Activated B cell treated with CpG ODN at 0.5 μM for 24 hours (primary cell): ENCODE results near the gene PFKFB4. TPM values are rescaled to one million over a fixed set of nuclear protein-coding genes. Genes with fewer than 3 reads are reported as not detected.

ENCODE experiments used
- ATAC-seq: fragments of 200-7000 bp; cut with Tn5 transposase; one replicate; pipeline ENCODE4 v1.10.0; 2021; ENCODE audit warnings: low read depth, mild to moderate bottlenecking, moderate library complexity
- CTCF ChIA-PET: fragments of 350-600 bp; sonication (Branson Sonifier 250); formaldehyde crosslinking; loops from one replicate; lab custom pipeline; 2021; ENCODE audit warnings: antibody characterized with exemption; lab: Charles Lee
- POLR2A ChIA-PET: fragments of 350-600 bp; sonication (Branson Sonifier 250); formaldehyde crosslinking; loops from one replicate; lab custom pipeline; 2021; ENCODE audit warnings: antibody characterized with exemption; lab: Charles Lee
- DNase-seq: peaks from one replicate; pipeline ENCODE4 v3.0.0; 2022
- H3K27ac Mint-ChIP-seq: one replicate; pipeline ENCODE4 v1.8.0; 2020; ENCODE audit warnings: mixed read lengths
- H3K27me3 Mint-ChIP-seq: one replicate; pipeline ENCODE4 v1.8.0; 2021; ENCODE audit warnings: mixed read lengths
- H3K36me3 Mint-ChIP-seq: one replicate; pipeline ENCODE4 v1.8.0; 2021; ENCODE audit warnings: low read depth, mixed read lengths
- H3K4me1 Mint-ChIP-seq: one replicate; pipeline ENCODE4 v1.8.0; 2021; ENCODE audit warnings: mixed read lengths
- H3K4me3 Mint-ChIP-seq: one replicate; pipeline ENCODE4 v1.8.0; 2020; ENCODE audit warnings: mild to moderate bottlenecking, mixed read lengths
- H3K9me3 Mint-ChIP-seq: one replicate; pipeline ENCODE4 v1.8.0; 2020; ENCODE audit warnings: mixed read lengths
- intact Hi-C: fragments of 100-400 bp; cut with micrococcal nuclease; formaldehyde crosslinking; loops from one replicate; pipeline ENCODE4 v1.15.1; 2024
- total RNA-seq: library from RNA; stranded (reverse); gene quantifications from 2 replicates; pipeline ENCODE4 v1.2.3, GENCODE V29; 2022
- TF ChIP-seq, protein P1 (sequence below): fragments of 200-600 bp; IDR thresholded peaks from one replicate; pipeline ENCODE4 v1.8.0; 2022; ENCODE audit warnings: antibody characterized with exemption, mild to moderate bottlenecking

PFKFB4 gene
- total RNA-seq, 1 donor from 2014 or later = 3.2 TPM

DNA sequence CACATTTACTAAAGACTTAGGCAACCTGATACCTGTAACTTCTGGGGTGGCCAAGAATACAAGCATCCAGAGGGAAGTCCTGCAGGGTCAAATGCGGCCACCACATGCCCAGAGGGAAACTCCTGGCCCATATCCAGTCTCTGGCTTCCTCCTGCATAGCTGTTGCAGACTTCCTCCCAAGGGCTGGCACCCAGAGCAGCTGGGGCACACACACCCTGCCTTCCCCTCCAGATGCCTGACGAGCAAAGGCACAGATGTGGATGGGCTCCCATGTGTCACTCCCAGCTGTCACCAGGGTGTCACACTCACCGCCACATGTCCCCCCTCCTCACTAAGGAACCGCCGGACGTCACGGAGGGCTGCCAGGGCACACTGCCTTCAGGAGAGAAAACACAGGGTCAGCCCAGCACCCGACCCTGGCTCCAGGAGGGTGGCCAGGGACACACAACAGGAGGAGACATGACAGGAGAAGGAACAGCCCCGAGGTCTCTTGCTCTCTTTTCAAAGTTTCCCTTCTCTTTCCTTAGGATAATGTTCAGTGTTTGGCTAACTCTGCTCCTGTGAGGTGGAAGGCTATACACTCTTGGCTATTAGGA lies 13.2 kb downstream of the PFKFB4 start:
- Mint-ChIP-seq H3K27ac (no peak overlapping the region), H3K9me3 (peaks cover 2% of the 10 kb centered on the region), H3K27me3 (no peaks in the 10 kb centered on the region), H3K36me3 (no peaks in the 10 kb centered on the region), H3K4me3 (no peak overlapping the region), H3K4me1 (no peaks in the 10 kb centered on the region)
- no peak for ATAC-seq
- TF ChIP-seq, protein P1, sequence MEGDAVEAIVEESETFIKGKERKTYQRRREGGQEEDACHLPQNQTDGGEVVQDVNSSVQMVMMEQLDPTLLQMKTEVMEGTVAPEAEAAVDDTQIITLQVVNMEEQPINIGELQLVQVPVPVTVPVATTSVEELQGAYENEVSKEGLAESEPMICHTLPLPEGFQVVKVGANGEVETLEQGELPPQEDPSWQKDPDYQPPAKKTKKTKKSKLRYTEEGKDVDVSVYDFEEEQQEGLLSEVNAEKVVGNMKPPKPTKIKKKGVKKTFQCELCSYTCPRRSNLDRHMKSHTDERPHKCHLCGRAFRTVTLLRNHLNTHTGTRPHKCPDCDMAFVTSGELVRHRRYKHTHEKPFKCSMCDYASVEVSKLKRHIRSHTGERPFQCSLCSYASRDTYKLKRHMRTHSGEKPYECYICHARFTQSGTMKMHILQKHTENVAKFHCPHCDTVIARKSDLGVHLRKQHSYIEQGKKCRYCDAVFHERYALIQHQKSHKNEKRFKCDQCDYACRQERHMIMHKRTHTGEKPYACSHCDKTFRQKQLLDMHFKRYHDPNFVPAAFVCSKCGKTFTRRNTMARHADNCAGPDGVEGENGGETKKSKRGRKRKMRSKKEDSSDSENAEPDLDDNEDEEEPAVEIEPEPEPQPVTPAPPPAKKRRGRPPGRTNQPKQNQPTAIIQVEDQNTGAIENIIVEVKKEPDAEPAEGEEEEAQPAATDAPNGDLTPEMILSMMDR = no peak
- intact Hi-C loops = no loop called here
- POLR2A ChIA-PET = no interaction called here
- CTCF ChIA-PET = no interaction called here
- no peak for DNase-seq

DNA sequence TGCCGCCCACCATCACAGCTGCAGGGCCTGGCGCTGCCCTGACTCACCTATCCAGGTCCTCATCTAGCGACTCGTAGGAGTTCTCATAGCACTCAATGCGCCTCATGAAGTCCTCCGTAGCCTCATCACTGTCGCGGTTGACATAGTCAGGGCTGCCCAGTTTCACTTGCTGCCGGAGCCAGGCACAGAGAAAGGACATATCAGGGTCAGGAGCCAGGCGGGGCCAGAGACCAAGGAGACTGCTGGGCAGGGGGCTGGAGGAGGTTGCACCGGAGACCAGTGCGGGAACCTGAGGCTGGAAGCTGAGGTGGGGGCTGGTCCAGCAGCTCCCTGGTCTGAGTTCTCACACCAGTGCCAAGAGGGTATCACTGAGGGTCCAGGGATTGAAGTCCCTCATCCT lies 18.2 kb downstream of the PFKFB4 start:
- ATAC-seq (no peak), DNase-seq (no peak)
- POLR2A ChIA-PET = no interaction called here
- Mint-ChIP-seq H3K36me3 (no peaks in the 10 kb centered on the region), H3K27ac (no peak overlapping the region), H3K4me3 (no peak overlapping the region), H3K9me3 (peaks cover 2% of the 10 kb centered on the region), H3K4me1 (no peaks in the 10 kb centered on the region), H3K27me3 (no peaks in the 10 kb centered on the region)
- TF ChIP-seq, protein P1 = no peak
- CTCF ChIA-PET = no interaction called here
- intact Hi-C loops = no loop called here

DNA sequence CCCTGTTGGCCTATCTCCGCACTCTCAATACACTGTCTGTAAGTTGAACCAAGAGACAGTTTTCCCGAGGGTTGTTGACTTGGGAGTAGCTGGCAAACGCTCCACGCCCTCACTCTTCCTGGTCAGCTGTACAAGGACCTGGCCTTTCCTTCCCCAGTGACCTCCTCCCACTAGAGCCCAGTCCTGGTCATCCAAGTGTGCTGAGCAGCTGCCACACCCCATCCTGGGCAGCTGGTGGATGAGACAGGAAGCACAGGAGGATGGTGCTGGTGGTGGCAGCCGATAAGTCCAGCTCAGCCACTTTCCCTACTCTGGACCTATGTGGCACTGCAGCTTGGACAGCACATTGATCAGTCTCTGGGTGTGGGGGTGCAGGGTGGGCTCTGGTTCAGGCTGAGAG lies 19.8 kb downstream of the PFKFB4 start:
- Mint-ChIP-seq H3K27me3 (no peaks in the 10 kb centered on the region), H3K4me3 (no peak overlapping the region), H3K27ac (no peak overlapping the region), H3K4me1 (no peaks in the 10 kb centered on the region), H3K36me3 (no peaks in the 10 kb centered on the region), H3K9me3 (no peaks in the 10 kb centered on the region)
- ATAC-seq = no peak
- no peak for DNase-seq
- POLR2A ChIA-PET = no interaction called here
- intact Hi-C loops = no loop called here
- TF ChIP-seq, protein P1 = no peak
- CTCF ChIA-PET = no interaction called here

DNA sequence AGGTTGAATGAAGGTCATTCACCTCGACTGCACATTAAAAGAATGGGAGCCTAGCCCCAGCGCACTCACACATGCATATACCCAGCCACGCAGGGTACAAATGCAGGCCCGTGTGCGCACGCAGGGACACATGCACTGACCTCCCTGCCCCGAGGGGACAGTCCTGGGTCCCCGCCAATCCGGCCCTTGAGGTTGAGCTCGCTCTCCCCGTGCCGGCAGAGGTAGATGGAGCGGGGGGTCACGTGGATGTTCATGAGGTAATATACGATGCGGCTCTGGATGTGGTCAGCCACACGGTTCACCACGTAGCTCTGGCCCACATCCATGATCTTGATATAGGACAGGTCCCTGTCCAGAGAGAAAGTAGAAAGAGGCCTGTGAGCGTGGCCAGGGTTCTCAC lies 20.5 kb downstream of the PFKFB4 start:
- intact Hi-C loops = no loop called here
- H3K27ac Mint-ChIP-seq = no peak overlapping the region
- CTCF ChIA-PET = no interaction called here
- TF ChIP-seq, protein P1 = no peak
- ATAC-seq (no peak), DNase-seq (no peak)
- H3K4me3 Mint-ChIP-seq = no peak overlapping the region
- H3K9me3 Mint-ChIP-seq = no peaks in the 10 kb centered on the region
- no peaks in the 10 kb centered on the region for H3K36me3 Mint-ChIP-seq
- POLR2A ChIA-PET = no interaction called here
- no peaks in the 10 kb centered on the region for H3K27me3 Mint-ChIP-seq
- no peaks in the 10 kb centered on the region for H3K4me1 Mint-ChIP-seq

DNA sequence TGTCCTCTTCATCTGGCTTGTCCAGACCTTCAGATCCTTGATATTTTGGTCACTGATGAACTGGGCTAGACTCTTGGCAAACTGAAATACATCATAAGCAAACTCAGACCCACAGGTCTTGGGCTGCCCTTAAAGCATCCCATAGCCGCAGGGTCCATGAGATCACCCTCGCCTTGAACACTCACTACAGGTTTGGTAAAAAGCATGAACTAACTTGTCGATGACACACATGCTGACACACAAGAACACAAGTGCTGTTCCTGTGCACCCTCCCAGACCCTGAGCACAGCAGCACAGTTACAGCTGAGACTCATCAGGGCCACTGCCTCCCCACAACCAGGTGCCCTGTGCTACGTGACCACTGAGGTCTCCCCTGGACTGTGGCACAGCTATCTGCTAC lies 21.0 kb downstream of the PFKFB4 start:
- no peak overlapping the region for H3K4me3 Mint-ChIP-seq
- H3K36me3 Mint-ChIP-seq = no peaks in the 10 kb centered on the region
- no peaks in the 10 kb centered on the region for H3K27me3 Mint-ChIP-seq
- no peak overlapping the region for H3K27ac Mint-ChIP-seq
- TF ChIP-seq, protein P1 = no peak
- H3K4me1 Mint-ChIP-seq = no peaks in the 10 kb centered on the region
- intact Hi-C loops = no loop called here
- ChIA-PET CTCF (no interaction called here), POLR2A (no interaction called here)
- no peak for ATAC-seq
- no peaks in the 10 kb centered on the region for H3K9me3 Mint-ChIP-seq
- no peak for DNase-seq
